HG02763 (cell line): ENCODE results near the gene COP1.
"Not testable (repeated sequence)": the region's sequence is repeated elsewhere in the genome, so short reads cannot be mapped to it uniquely, and the experiment has no call there.

ENCODE experiments used
- ATAC-seq: cut with Tn5 transposase; IDR thresholded peaks from one replicate; pipeline ENCODE4 v1.9.1; 2021; ENCODE audit warnings: mild to moderate bottlenecking, moderate library complexity; ENCODE audit not compliant: unreplicated experiment

COP1 gene

GRCh38 chr1:176051402-176051801 is 155.7 kb downstream of the COP1 start:
- no peak for ATAC-seq

GRCh38 chr1:176049582-176049981 is 157.5 kb downstream of the COP1 start:
- ATAC-seq: no peak

DNA sequence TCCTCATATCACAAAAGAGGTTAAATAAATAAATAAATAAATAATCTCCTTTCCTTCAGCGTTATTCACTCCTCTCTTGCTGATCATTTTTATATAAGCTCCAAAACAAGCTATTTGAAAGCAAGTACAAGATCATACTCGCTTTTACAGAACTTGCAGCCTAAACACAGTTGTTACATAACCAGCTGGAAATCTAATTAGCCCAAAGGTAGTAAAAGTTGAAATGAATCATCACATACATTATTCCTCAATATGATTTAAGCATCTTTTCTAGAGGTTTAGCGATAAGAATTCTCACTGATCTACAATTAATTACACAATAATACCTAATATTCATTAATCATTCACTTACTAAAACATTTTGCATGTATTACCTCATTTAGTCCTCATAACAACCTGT is 160.2 kb downstream of the COP1 start:
- ATAC-seq: no peak

GRCh38 chr1:176043537-176043936 is 163.5 kb downstream of the COP1 start:
- no peak for ATAC-seq

- ATAC-seq: no peak
Observed at GRCh38 chr1:176033881-176034280, 173.2 kb downstream of the COP1 start.

DNA sequence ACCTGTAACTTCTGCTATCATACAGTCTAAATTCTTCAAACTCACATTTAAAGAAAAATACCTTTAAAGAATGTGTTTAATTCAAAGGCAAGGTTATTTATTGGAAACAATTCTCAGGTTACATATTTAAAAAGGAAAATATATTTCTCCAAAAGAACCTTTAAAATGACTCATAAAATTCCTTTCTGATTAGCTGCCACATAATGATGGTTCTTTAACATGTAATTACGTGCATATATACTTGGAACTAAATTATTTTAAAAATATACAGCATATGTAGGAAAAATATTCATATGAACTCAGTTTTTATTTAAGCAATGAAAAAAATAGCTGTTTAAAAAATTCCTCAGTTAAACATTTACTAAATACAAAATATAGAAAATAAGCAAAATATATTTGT is 173.6 kb downstream of the COP1 start:
- ATAC-seq: no peak

- ATAC-seq: no peak
Observed at GRCh38 chr1:176032040-176032645, 174.9 kb downstream of the COP1 start.

GRCh38 chr1:176029609-176030008 is 177.5 kb downstream of the COP1 start:
- no peak for ATAC-seq

DNA sequence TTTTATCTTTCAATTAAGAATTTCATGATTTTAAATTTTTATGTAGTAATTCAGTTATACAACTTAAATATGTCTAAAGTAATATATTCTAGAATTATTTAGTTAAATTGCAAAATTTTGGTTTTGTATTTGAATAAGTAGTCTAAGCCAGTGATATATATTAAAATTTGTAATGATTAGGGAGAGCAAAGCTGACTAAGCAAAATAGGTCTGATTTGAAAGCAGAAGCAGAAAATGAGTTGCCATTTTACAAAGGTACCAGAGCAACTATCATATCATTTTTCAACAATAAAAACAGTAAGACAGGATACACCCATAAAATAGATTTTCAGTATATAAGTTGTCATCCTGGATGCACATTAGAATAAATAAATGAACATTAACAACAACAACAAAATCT is 177.9 kb downstream of the COP1 start:
- no peak for ATAC-seq

DNA sequence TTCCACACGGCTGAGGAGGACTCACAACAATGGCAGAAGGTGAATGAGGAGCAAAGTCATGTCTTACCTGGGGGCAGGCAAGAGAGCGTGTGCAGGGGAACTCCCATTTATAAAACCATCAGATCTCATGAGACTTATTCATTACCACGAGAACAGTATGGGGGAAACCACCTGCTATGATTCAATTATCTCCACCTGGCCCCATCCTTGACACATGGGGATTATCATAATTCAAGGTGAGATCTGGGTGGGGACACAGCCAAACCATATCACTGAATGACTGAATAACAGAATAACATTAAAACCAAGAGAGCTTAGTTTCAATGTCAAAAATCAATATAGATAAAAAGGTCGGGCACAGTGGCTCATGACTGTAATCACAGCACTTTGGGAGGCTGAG is 179.2 kb downstream of the COP1 start:
- not testable (repeated sequence) for ATAC-seq

GRCh38 chr1:176022574-176022973 is 184.5 kb downstream of the COP1 start:
- ATAC-seq: no peak

DNA sequence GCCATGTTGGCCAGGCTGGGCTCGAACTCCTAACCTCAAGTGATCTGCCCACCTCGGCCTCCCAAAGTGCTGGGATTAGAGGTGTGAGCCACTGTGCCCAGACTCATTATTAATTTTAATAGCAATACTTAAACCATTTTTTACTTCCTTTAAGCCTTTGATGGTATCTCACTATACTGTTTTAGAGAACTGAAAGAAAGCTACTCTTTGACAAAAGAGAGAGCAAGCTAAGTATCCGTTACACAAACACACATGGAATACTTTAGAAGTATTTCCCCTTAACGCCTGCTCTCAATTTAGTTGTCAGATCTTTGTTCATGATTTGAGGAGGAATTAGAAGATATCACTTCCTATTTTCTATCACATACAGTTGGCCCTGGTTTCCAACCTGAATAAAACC is 189.4 kb downstream of the COP1 start:
- ATAC-seq: no peak

DNA sequence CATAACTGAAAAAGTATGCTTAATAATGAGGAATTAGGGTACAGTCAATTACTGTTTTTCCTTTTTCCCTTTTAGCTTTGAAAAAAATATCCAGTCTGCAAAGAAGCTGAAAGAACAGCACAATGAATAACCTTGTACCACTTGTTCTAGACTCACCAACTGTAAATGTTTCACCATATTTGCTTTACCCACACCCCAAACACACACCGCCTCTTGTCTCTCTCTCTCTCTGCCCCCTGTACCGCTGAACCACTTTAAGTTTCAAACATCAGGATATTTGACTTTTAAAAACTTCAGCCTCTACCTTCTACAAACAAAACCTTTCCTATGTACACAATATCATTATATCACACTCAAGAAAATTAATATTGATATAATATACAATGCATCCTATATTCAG is 197.1 kb downstream of the COP1 start:
- no peak for ATAC-seq

GRCh38 chr1:176007756-176008389 is 199.2 kb downstream of the COP1 start:
- not testable (repeated sequence) for ATAC-seq

DNA sequence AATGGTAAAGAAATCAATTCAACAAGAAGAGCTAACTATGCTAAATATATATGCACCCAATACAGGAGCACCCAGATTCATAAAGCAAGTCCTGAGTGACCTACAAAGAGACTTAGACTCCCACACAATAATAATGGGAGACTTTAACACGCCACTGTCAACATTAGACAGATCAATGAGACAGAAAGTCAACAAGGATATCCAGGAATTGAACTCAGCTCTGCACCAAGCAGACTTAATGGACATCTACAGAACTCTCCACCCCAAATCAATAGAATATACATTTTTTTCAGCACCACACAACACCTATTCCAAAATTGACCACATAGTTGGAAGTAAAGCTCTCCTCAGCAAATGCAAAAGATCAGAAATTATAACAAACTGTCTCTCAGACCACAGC is 212.4 kb downstream of the COP1 start:
- ATAC-seq: not testable (repeated sequence)

DNA sequence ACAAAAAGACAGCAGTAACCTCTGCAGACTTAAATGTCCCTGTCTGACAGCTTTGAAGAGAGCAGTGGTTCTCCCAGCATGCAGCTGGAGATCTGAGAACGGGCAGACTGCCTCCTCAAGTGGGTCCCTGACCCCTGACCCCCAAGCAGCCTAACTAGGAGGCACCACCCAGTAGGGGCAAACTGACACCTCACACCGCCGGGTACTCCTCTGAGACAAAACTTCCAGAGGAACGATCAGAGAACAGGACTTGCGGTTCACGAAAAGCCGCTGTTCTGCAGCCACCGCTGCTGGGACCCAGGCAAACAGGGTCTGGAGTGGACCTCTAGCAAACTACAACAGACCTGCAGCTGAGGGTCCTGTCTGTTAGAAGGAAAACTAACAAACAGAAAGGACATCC is 214.3 kb downstream of the COP1 start:
- not testable (repeated sequence) for ATAC-seq

DNA sequence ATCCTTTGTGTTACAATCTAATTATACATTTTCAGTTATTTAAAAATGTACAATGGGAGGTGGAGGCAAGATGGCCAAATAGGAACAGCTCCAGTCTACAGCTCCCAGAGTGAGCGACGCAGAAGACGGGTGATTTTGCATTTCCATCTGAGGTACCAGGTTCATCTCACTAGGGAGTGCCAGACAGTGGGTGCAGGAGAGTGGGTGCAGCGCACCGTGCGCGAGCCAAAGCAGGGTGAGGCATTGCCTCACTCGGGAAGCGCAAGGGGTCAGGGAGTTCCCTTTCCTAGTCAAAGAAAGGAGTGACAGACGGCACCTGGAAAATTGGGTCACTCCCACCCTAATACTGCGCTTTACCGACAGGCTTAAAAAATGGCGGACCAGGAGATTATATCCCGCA is 214.9 kb downstream of the COP1 start:
- ATAC-seq: not testable (repeated sequence)

- ATAC-seq: no peak
Observed at GRCh38 chr1:175984813-175985212, 222.3 kb downstream of the COP1 start.

DNA sequence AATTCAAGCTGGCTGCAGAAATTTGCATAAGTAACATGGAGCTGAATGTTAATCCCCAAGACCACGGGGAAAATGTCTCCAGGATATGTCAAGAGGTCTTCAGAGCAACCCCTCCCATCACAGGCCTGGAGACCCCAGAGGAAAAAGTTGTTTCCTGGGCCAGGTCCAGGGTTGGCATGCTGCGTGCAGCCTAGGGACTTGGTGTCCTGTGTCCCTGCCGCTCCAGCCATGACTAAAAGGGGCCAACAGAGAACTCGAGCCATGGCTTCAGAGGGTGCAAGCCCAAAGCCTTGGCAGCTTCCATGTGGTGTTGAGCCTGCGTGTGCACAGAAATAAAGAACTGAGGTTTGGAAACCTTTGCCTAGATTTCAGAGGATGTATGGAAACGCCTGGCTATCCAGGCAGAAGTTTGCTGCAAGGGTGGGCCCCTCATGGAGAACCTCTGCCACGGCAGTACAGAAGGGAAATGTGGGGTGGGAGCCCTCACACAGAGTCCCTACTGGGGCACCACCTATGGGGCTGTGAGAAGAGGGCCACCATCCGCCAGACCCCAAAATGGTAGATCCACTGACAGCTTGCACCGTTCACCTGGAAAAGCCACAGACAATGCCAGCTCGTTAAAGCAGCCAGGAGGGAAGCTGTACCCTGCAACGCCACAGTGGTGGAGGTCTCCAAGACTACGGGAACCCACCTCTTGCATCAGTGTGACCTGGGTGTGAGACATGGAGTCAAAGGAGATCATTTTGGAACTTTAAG is 222.9 kb downstream of the COP1 start:
- ATAC-seq: no peak

DNA sequence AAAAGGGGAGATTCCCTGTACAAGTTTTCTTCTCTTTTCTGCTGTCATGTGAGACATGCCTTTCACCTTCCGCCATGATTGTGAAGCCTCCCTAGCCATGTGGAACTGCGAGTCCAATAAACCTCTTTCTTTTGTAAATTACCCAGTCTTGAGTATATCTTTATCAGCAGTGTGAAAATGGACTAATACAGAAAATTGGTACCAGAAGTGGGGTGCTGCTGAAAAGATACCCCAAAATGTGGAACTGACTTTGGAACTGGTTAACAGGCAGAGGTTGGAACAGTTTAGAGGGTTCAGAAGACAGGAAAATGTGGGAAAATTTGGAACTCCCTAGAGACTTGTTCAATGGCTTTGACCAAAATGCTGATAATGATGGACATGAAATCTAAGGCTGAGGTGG is 223.7 kb downstream of the COP1 start:
- ATAC-seq: not testable (repeated sequence)

DNA sequence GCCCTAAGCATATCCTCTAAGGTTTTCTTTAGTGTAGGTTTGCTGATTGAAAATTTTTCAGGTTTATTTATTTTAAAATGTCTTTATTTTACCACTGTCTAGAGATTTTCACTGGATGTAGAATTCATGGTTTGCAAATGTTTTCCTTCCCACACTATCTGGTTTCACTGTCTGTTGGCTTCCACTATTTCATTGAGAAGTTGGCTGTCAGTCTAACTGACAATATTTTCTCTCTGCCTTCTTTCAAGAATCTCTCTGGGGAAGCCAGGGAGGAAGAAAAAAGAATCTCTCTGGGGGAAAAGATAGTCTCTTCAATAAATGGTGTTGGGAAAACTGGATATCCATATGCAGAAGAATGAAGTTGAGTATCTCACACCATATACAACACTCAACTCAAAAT is 226.0 kb downstream of the COP1 start:
- no peak for ATAC-seq

DNA sequence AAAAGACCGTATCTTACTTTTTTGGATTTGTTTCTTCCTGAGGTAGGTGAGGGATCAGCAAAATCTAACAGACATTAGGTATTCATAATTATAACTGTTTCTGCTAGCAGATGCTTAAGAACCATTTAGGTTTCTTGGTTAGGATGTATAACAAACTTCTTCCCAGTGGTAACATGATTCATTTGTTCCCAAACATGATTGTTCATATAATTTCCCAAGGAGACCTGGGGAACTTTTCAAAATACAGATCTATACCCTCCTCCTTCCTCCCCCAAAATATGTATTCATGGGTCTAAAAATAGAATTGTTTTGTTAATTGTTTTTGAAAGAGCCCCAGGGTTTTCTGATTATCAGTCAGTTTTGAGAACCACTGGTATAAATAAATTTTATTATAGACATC is 228.2 kb downstream of the COP1 start:
- no peak for ATAC-seq
